MM.1S (cell line): ENCODE results near the gene TBX2.

Experiments
- DNase-seq: peaks from one replicate; pipeline ENCODE4 v3.0.0-alpha.2; 2015
- H2AFZ ChIP-seq: fragments of 300-600 bp; sonication (generic); 2 replicates; pipeline ENCODE4 v1.6.0; 2016; ENCODE audit warnings: antibody characterized with exemption, low read length
- H3F3A ChIP-seq: fragments of 300-600 bp; sonication (generic); 2 replicates; pipeline ENCODE4 v1.6.1; 2016; ENCODE audit warnings: mild to moderate bottlenecking, antibody characterized with exemption, low read length, moderate library complexity, mixed read lengths; ENCODE audit not compliant: insufficient read depth
- H3K27ac ChIP-seq: fragments of 300-600 bp; sonication (generic); 2 replicates; pipeline ENCODE4 v1.5.1; 2016; ENCODE audit warnings: mild to moderate bottlenecking, low read length
- H3K27me3 ChIP-seq: fragments of 300-600 bp; sonication (generic); replicated peaks from 2 replicates; pipeline ENCODE4 v1.6.0; 2016; ENCODE audit warnings: low read length; ENCODE audit not compliant: insufficient read depth
- H3K36me3 ChIP-seq: fragments of 300-600 bp; sonication (generic); replicated peaks from 2 replicates; pipeline ENCODE4 v1.6.1; 2016; ENCODE audit warnings: mild to moderate bottlenecking, low read length, mixed read lengths; ENCODE audit not compliant: insufficient read depth
- H3K4me1 ChIP-seq: fragments of 300-600 bp; sonication (generic); 2 replicates; pipeline ENCODE4 v1.6.1; 2016; ENCODE audit warnings: low read length, mixed read lengths
- H3K4me2 ChIP-seq: fragments of 300-600 bp; sonication (generic); 2 replicates; pipeline ENCODE4 v1.6.0; 2016; ENCODE audit warnings: low read depth, low read length
- H3K4me3 ChIP-seq: fragments of 300-600 bp; sonication (generic); 2 replicates; pipeline ENCODE4 v1.5.1; 2016; ENCODE audit warnings: low read length, mixed read lengths
- H3K79me2 ChIP-seq: fragments of 300-600 bp; sonication (generic); 2 replicates; pipeline ENCODE4 v1.6.1; 2016; ENCODE audit warnings: mixed run types, low read length, mixed read lengths
- H3K9ac ChIP-seq: fragments of 300-600 bp; sonication (generic); 2 replicates; pipeline ENCODE4 v1.6.1; 2016; ENCODE audit warnings: low read length, mixed read lengths
- H3K9me2 ChIP-seq: fragments of 300-600 bp; sonication (generic); replicated peaks from 2 replicates; pipeline ENCODE4 v1.6.1; 2016; ENCODE audit warnings: mild to moderate bottlenecking, low read length, mixed read lengths; ENCODE audit not compliant: insufficient read depth
- H3K9me3 ChIP-seq: fragments of 300-600 bp; sonication (generic); replicated peaks from 2 replicates; pipeline ENCODE4 v1.6.1; 2016; ENCODE audit warnings: mild to moderate bottlenecking, low read length, mixed read lengths; ENCODE audit not compliant: insufficient read depth
- H4K20me1 ChIP-seq: fragments of 300-600 bp; sonication (generic); 2 replicates; pipeline ENCODE4 v1.6.1; 2016; ENCODE audit warnings: mild to moderate bottlenecking, low read length, moderate library complexity, mixed read lengths; ENCODE audit not compliant: insufficient read depth
- EZH2 ChIP-seq: fragments of 300-600 bp; sonication (generic); optimal IDR thresholded peaks from 2 replicates; pipeline ENCODE3; 2017; ENCODE audit warnings: low read depth, mild to moderate bottlenecking, antibody characterized with exemption, low read length, mixed read lengths
- EZH2phosphoT487 ChIP-seq: fragments of 300-600 bp; sonication (generic); IDR thresholded peaks from 2 replicates; pipeline ENCODE4 v1.6.1; 2018; ENCODE audit warnings: antibody characterized with exemption, low read length
- TF ChIP-seq, protein P1 (sequence below): fragments of 300-600 bp; sonication (generic); IDR thresholded peaks from 2 replicates; pipeline ENCODE4 v1.5.1; 2016; ENCODE audit warnings: antibody characterized with exemption, low read length, mixed read lengths

The TBX2 gene

DNA sequence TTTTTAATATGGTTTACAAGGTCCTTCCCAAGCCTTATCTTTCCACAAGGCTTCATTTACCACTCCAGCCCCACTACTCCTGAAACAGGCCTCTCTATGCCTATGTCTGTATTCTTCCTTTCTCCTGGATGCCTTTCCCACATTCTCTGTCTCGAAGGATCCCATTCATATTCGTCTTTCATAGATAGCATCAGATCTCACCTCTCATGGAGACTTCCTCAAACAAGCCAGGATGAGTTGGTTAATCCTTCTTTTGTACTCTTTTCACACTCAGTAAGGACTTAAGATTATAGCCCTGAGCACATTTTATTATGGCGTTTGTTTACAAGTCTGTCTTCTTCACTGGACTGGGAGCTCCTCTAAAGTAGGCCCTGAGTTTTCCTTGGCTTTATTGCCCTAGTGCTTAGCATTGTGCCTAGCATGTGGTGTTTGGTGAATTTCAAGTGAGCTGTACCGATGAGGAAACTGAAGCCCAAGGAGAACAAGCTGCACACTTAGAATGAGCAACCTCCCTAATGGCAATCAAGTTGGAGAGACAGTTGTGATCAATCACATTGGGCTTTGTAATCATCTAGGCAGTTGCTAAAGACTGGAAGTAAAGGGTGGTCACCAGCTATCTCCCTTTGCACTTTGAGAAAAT lies 42.6 kb downstream of the TBX2 start:
- no peaks in the 10 kb centered on the region for H3K79me2 ChIP-seq
- no peaks in the 10 kb centered on the region for H3K27me3 ChIP-seq
- no peaks in the 10 kb centered on the region for H3F3A ChIP-seq
- no peak overlapping the region for H2AFZ ChIP-seq
- TF ChIP-seq EZH2phosphoT487 (no peak), EZH2 (no peak)
- TF ChIP-seq, protein P1, sequence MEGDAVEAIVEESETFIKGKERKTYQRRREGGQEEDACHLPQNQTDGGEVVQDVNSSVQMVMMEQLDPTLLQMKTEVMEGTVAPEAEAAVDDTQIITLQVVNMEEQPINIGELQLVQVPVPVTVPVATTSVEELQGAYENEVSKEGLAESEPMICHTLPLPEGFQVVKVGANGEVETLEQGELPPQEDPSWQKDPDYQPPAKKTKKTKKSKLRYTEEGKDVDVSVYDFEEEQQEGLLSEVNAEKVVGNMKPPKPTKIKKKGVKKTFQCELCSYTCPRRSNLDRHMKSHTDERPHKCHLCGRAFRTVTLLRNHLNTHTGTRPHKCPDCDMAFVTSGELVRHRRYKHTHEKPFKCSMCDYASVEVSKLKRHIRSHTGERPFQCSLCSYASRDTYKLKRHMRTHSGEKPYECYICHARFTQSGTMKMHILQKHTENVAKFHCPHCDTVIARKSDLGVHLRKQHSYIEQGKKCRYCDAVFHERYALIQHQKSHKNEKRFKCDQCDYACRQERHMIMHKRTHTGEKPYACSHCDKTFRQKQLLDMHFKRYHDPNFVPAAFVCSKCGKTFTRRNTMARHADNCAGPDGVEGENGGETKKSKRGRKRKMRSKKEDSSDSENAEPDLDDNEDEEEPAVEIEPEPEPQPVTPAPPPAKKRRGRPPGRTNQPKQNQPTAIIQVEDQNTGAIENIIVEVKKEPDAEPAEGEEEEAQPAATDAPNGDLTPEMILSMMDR = no peak
- no peaks in the 10 kb centered on the region for H3K36me3 ChIP-seq
- no peaks in the 10 kb centered on the region for H4K20me1 ChIP-seq
- no peak overlapping the region for H3K4me2 ChIP-seq
- H3K9ac ChIP-seq = no peak overlapping the region
- H3K27ac ChIP-seq = no peak overlapping the region
- H3K4me3 ChIP-seq = no peak overlapping the region
- no peaks in the 10 kb centered on the region for H3K4me1 ChIP-seq
- DNase-seq = no peak
- H3K9me3 ChIP-seq = no peaks in the 10 kb centered on the region
- H3K9me2 ChIP-seq = no peaks in the 10 kb centered on the region

DNA sequence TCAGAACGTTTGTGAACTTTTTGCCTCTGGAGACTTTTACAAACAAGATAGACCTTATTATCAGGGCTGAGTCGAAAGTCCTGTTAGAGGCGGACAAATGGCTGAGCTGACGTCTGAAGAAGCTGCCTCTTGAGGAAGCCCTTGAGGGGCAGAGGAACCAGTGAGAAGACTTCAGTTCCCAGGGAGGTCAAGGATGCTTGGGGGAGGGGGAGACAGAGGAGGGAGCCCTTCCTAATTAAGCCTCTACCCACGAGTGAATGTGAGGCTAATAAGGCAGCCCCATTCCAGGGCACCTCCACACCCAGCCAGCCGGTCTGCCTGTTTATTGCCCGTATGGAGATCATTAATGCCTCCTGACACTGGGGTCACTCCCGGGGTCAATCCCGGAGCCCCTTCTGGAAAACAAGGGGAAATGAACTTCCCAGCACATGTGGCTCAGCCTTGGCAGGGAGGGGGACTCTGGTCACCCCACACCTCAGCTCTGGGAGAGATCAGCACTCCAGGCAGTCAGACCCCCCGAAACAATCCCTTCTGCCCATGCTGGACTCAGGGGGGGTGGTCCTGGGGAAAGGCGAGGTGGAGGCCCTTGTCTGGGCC lies 43.3 kb downstream of the TBX2 start:
- H3F3A ChIP-seq = no peaks in the 10 kb centered on the region
- TF ChIP-seq EZH2 = no peak
- TF ChIP-seq, protein P1 = no peak
- no peak for TF ChIP-seq EZH2phosphoT487
- H3K9me2 ChIP-seq = no peaks in the 10 kb centered on the region
- H3K27me3 ChIP-seq = no peaks in the 10 kb centered on the region
- no peak for DNase-seq
- H3K9me3 ChIP-seq = no peaks in the 10 kb centered on the region
- no peak overlapping the region for H3K4me2 ChIP-seq
- H3K36me3 ChIP-seq = no peaks in the 10 kb centered on the region
- H3K27ac ChIP-seq = no peak overlapping the region
- no peak overlapping the region for H3K4me3 ChIP-seq
- no peak overlapping the region for H3K9ac ChIP-seq
- no peaks in the 10 kb centered on the region for H4K20me1 ChIP-seq
- no peaks in the 10 kb centered on the region for H3K79me2 ChIP-seq
- no peak overlapping the region for H2AFZ ChIP-seq
- no peaks in the 10 kb centered on the region for H3K4me1 ChIP-seq

DNA sequence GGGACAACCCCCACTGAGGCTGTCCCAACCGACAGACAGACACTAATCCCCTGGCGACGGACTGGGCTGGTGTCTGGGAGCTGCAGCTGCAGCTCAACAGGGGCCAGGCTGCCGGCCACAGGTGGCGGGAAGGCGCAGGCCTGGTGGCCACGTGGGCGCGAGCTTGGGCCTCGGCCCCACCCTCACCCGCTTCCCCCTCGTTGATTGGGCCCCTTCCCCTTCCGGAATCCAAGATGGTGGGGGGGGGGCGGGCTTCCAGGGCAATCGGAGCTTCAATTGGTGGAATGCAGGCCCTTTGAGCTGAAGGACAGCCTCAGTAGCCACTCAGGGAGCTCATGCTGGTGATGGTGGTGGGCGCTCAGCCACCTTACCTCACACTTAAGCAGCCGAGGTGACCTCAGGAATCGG lies 43.8 kb downstream of the TBX2 start:
- no peak for DNase-seq
- TF ChIP-seq EZH2 = no peak
- no peak for TF ChIP-seq EZH2phosphoT487
- TF ChIP-seq, protein P1 = no peak
- Histone ChIP-seq H3K4me2 (no peak overlapping the region), H3K27me3 (no peaks in the 10 kb centered on the region), H3K36me3 (no peaks in the 10 kb centered on the region), H4K20me1 (no peaks in the 10 kb centered on the region), H3K27ac (no peak overlapping the region), H3K4me3 (no peak overlapping the region), H2AFZ (no peak overlapping the region), H3K9ac (no peak overlapping the region), H3F3A (no peaks in the 10 kb centered on the region), H3K79me2 (no peaks in the 10 kb centered on the region), H3K9me2 (no peaks in the 10 kb centered on the region), H3K9me3 (no peaks in the 10 kb centered on the region), H3K4me1 (no peaks in the 10 kb centered on the region)
